Erythroblast (primary cell): ENCODE results near the gene POU6F2.
"Not testable (repeated sequence)": the region's sequence is repeated elsewhere in the genome, so short reads cannot be mapped to it uniquely, and the experiment has no call there.

ENCODE experiments used
- GATA1 ChIP-seq: IDR thresholded peaks from 2 replicates; pipeline ENCODE4 v1.6.1; 2011; ENCODE audit warnings: low read depth, mild to moderate bottlenecking, control low read depth, low read length, moderate library complexity
- POLR2A ChIP-seq: IDR thresholded peaks from 2 replicates; pipeline ENCODE4 v1.6.1; 2011; ENCODE audit warnings: mild to moderate bottlenecking, low read length

DNA sequence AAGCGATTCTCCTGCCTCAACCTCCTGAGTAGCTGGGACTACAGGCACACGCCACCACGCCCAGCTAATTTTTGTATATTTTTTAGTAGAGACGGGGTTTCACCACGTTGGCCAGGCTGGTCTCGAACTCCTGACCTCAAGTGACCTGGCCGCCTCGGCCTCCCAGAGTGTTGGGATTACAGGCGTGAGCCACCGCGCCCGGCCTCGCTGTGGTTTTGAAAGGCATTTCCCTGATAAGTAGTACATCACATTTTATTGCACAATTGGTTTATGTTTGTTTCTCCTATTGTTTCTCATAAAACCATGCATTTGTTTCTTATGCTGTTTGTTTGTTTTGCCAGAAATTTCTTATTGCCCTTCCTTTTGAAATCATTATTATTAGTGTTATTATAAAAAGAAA is 353.9 kb downstream of the POU6F2 start:
- not testable (repeated sequence) for TF ChIP-seq POLR2A, GATA1
